ENCODE data around the gene ERMARD.

GRCh38 chr6:169745405-169745804 lies 6.0 kb upstream of the ERMARD start:
- TF ChIP-seq, protein P1, sequence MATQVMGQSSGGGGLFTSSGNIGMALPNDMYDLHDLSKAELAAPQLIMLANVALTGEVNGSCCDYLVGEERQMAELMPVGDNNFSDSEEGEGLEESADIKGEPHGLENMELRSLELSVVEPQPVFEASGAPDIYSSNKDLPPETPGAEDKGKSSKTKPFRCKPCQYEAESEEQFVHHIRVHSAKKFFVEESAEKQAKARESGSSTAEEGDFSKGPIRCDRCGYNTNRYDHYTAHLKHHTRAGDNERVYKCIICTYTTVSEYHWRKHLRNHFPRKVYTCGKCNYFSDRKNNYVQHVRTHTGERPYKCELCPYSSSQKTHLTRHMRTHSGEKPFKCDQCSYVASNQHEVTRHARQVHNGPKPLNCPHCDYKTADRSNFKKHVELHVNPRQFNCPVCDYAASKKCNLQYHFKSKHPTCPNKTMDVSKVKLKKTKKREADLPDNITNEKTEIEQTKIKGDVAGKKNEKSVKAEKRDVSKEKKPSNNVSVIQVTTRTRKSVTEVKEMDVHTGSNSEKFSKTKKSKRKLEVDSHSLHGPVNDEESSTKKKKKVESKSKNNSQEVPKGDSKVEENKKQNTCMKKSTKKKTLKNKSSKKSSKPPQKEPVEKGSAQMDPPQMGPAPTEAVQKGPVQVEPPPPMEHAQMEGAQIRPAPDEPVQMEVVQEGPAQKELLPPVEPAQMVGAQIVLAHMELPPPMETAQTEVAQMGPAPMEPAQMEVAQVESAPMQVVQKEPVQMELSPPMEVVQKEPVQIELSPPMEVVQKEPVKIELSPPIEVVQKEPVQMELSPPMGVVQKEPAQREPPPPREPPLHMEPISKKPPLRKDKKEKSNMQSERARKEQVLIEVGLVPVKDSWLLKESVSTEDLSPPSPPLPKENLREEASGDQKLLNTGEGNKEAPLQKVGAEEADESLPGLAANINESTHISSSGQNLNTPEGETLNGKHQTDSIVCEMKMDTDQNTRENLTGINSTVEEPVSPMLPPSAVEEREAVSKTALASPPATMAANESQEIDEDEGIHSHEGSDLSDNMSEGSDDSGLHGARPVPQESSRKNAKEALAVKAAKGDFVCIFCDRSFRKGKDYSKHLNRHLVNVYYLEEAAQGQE (IDR thresholded peaks at IDR 0.05; ENCODE audit: insufficient read depth in 1 of 2, low read depth in 2 of 2, low read length in 2 of 2), result no peak
- no peak for TF ChIP-seq POLR2AphosphoS5 (IDR thresholded peaks at IDR 0.05; ENCODE audit: low read depth, low read length)

Measured in PFSK-1 (cell line).